SU-DHL-6 (cell line): ENCODE results near the gene INSR.
A peak's percentile ranks its signal among the peaks of the same experiment; 100 is the strongest.

Experiments used
- H2AFZ ChIP-seq: fragments of 200-600 bp; sonication (generic); 2 replicates; pipeline ENCODE4 v1.6.1; 2014; ENCODE audit warnings: low read depth, mild to moderate bottlenecking, moderate library complexity, mixed read lengths, antibody characterized with exemption, low read length; ENCODE audit not compliant: severe bottlenecking
- H3F3A ChIP-seq: fragments of 200-600 bp; shearing (Covaris generic); 2 replicates; pipeline ENCODE4 v1.6.0; 2016; ENCODE audit warnings: antibody characterized with exemption, mild to moderate bottlenecking; ENCODE audit not compliant: insufficient read depth
- H3K27ac ChIP-seq: fragments of 200-600 bp; sonication (generic); 2 replicates; pipeline ENCODE4 v1.5.1; 2016; ENCODE audit warnings: low read depth, mild to moderate bottlenecking, low read length, moderate library complexity, mixed read lengths
- H3K27me3 ChIP-seq: fragments of 200-600 bp; sonication (generic), shearing (Covaris generic); 2 replicates; pipeline ENCODE4 v1.6.0; 2014; ENCODE audit warnings: mild to moderate bottlenecking, low read length
- H3K36me3 ChIP-seq: fragments of 200-600 bp; sonication (generic); 2 replicates; pipeline ENCODE4 v1.6.1; 2014; ENCODE audit warnings: mild to moderate bottlenecking, low read length, mixed read lengths
- H3K4me2 ChIP-seq: fragments of 300-600, 200-600 bp; shearing (Covaris generic), sonication (generic); 2 replicates; pipeline ENCODE4 v1.6.0; 2014; ENCODE audit warnings: low read length, low read depth, mild to moderate bottlenecking; ENCODE audit not compliant: poor library complexity, severe bottlenecking
- H3K4me3 ChIP-seq: fragments of 200-600 bp; sonication (generic); 2 replicates; pipeline ENCODE4 v1.5.1; 2014; ENCODE audit warnings: antibody characterized with exemption, low read length, mild to moderate bottlenecking, mixed read lengths; ENCODE audit not compliant: insufficient read depth, poor library complexity, severe bottlenecking
- H3K79me2 ChIP-seq: fragments of 200-600 bp; sonication (generic); 2 replicates; pipeline ENCODE4 v1.6.1; 2014; ENCODE audit warnings: mild to moderate bottlenecking, low read length, moderate library complexity; ENCODE audit not compliant: insufficient read depth
- H3K9ac ChIP-seq: fragments of 200-600 bp; sonication (generic); 2 replicates; pipeline ENCODE4 v1.7.0; 2014; ENCODE audit warnings: mild to moderate bottlenecking, low read length
- H3K9me2 ChIP-seq: fragments of 200-600 bp; sonication (generic); replicated peaks from 2 replicates; pipeline ENCODE4 v1.6.1; 2014; ENCODE audit warnings: low read length; ENCODE audit not compliant: insufficient read depth
- H3K9me3 ChIP-seq: fragments of 200-600 bp; sonication (generic); 2 replicates; pipeline ENCODE4 v1.6.1; 2014; ENCODE audit warnings: low read length, mixed read lengths; ENCODE audit not compliant: insufficient read depth
- H4K20me1 ChIP-seq: fragments of 200-600 bp; sonication (generic); 2 replicates; pipeline ENCODE4 v1.6.1; 2014; ENCODE audit warnings: low read depth, mild to moderate bottlenecking, antibody characterized with exemption, low read length, moderate library complexity, mixed read lengths
- CTCF ChIP-seq: fragments of 200-600 bp; sonication (generic); IDR thresholded peaks from one replicate; pipeline ENCODE4 v1.5.1; 2017; ENCODE audit warnings: antibody characterized with exemption, mild to moderate bottlenecking, low read length, moderate library complexity; ENCODE audit not compliant: insufficient read depth, poor library complexity, severe bottlenecking
- EZH2phosphoT487 ChIP-seq: fragments of 200-600 bp; sonication (generic), shearing (Covaris generic); conservative IDR thresholded peaks from 2 replicates; pipeline ENCODE4 v1.6.1; 2018; ENCODE audit warnings: mild to moderate bottlenecking, antibody characterized with exemption, low read length, moderate library complexity, mixed read lengths

INSR gene

DNA sequence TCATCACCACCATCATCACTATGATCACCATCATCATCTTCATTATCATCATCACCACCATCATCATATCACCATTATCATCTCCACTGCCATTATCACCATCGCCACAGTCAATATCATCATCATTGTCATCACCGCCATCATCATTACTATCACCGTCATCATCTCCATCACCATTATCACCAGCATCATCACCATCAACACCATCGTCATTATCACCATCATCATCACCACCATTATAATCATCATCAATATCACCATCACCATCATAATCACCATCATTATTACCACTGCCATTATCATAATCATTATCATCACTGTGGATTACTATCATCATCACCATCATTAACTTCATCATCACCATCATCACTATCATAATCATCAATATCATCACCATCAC lies 37.2 kb upstream of the INSR start:
- no peaks in the 10 kb centered on the region for H3K79me2 ChIP-seq
- no peaks in the 10 kb centered on the region for H3K27me3 ChIP-seq
- no peaks in the 10 kb centered on the region for H4K20me1 ChIP-seq
- H3K9me3 ChIP-seq, result no peaks in the 10 kb centered on the region; the same call in 1 of the 2 replicates
- TF ChIP-seq EZH2phosphoT487, result no peak
- peaks cover 42% of the 10 kb centered on the region; the same call in 1 of the 2 replicates for H3F3A ChIP-seq
- H2AFZ ChIP-seq, result no peak overlapping the region
- no peaks in the 10 kb centered on the region for H3K9me2 ChIP-seq
- H3K4me2 ChIP-seq, result no peak overlapping the region
- no peak overlapping the region for H3K4me3 ChIP-seq
- no peaks in the 10 kb centered on the region for H3K36me3 ChIP-seq
- no peak overlapping the region for H3K9ac ChIP-seq
- no peak overlapping the region for H3K27ac ChIP-seq

- Histone ChIP-seq H3F3A (peaks cover 38% of the 10 kb centered on the region; the same call in 1 of the 2 replicates), H3K36me3 (no peaks in the 10 kb centered on the region), H2AFZ (peak overlapping the region; percentile 14), H3K4me3 (no peak overlapping the region), H3K27ac (peak overlapping the region; percentile 57), H3K9me3 (no peaks in the 10 kb centered on the region; the same call in 1 of the 2 replicates), H3K9ac (peak overlapping the region; percentile 23; the same call in 1 of the 2 replicates), H3K27me3 (no peaks in the 10 kb centered on the region), H4K20me1 (no peaks in the 10 kb centered on the region), H3K4me2 (peak overlapping the region; percentile 30), H3K9me2 (no peaks in the 10 kb centered on the region), H3K79me2 (no peaks in the 10 kb centered on the region)
- TF ChIP-seq CTCF (peak; percentile 39), EZH2phosphoT487 (no peak)
Measured at GRCh38 chr19:7328647-7329046, 34.4 kb upstream of the INSR start.

DNA sequence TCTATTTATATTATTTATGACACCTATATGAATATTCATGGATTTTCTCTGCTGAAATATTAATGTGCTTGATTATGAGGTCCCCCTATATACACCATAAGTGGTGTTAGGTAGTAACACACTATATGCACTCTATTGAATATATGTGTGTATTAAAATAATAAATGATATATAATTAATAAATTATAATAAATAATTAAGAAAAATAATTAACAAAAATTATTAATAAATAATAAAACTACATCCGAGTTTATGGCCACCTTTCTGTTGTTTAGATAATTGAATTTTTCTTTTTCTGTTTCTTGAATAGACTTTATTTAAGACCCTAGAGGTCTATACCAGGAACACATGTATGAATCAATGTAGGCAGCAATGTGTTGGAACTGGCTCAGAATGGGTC lies 33.6 kb upstream of the INSR start:
- Histone ChIP-seq H3K9me3 (no peaks in the 10 kb centered on the region; the same call in 1 of the 2 replicates), H2AFZ (peak overlapping the region; percentile 14), H3K9ac (peak overlapping the region; percentile 23; the same call in 1 of the 2 replicates), H3K27ac (peak overlapping the region; percentile 57), H3K79me2 (no peaks in the 10 kb centered on the region), H3K4me2 (peak overlapping the region; percentile 30), H3K27me3 (no peaks in the 10 kb centered on the region), H4K20me1 (no peaks in the 10 kb centered on the region), H3K4me3 (no peak overlapping the region), H3F3A (peaks cover 41% of the 10 kb centered on the region; the same call in 1 of the 2 replicates), H3K9me2 (no peaks in the 10 kb centered on the region), H3K36me3 (no peaks in the 10 kb centered on the region)
- TF ChIP-seq CTCF (no peak), EZH2phosphoT487 (no peak)

DNA sequence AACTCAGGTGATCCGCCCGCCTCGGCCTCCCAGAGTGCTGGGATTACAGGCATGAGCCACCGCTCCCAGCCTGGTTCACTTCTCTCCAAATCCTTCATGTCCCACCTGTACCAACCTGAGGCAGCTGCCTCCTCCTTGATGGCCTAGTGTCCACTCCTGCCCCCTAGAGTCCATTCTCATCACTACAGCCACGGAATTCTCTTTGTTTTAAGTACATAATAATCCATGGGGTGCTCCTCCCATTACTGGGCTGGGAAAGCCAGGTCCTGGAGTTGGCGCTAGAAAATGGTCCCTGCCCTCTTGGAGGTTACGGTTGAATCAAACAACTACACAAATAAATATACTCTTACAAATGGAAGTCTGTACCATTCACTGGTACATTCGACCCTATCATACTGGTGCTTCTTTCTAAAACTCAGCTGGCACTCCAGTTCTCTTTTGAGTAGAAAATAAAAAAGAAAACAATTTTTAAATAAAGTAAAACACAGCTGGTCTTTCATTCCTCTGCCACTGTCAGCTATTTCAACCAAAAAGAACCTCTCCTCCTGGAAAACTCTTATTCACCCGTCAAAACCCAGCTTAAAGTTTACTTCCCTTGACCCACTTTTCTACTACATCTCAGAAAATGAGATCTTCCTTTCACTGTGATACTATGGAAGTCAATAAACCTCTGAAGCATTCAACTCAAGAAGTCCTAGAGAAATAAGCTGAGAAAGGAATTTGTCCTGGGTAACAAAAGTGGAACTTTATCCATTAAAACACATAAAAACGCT lies 32.1 kb upstream of the INSR start:
- H3K4me3 ChIP-seq, result no peak overlapping the region
- H3F3A ChIP-seq, result peaks cover 47% of the 10 kb centered on the region
- H3K36me3 ChIP-seq, result no peaks in the 10 kb centered on the region
- no peaks in the 10 kb centered on the region for H4K20me1 ChIP-seq
- H2AFZ ChIP-seq, result no peak overlapping the region
- no peaks in the 10 kb centered on the region for H3K9me2 ChIP-seq
- H3K4me2 ChIP-seq, result peak overlapping the region; percentile 22
- H3K79me2 ChIP-seq, result no peaks in the 10 kb centered on the region
- H3K27ac ChIP-seq, result peak overlapping the region; percentile 56
- H3K9ac ChIP-seq, result peak overlapping the region; percentile 5; the same call in 1 of the 2 replicates
- TF ChIP-seq EZH2phosphoT487 (no peak), CTCF (peak; percentile 70)
- H3K27me3 ChIP-seq, result no peaks in the 10 kb centered on the region
- no peaks in the 10 kb centered on the region; the same call in 1 of the 2 replicates for H3K9me3 ChIP-seq
